Memory B cell (primary cell): ENCODE measurements around the gene ARHGEF40.

Experiments used
- ATAC-seq: fragments of 150-1000 bp; cut with Tn5 transposase; 2 replicates; pipeline ENCODE4 v1.10.0; 2021; ENCODE audit warnings: low read depth, mild to moderate bottlenecking, moderate library complexity
- DNase-seq, 2 donors: peaks; one replicate each; pipeline ENCODE4 v3.0.0; 2022; ENCODE audit warnings: low spot score in 2 of 2
- H3K27ac Mint-ChIP-seq: one replicate; pipeline ENCODE4 v1.8.0; 2022; ENCODE audit warnings: mild to moderate bottlenecking, moderate library complexity, mixed read lengths
- H3K27me3 Mint-ChIP-seq: one replicate; pipeline ENCODE4 v1.8.0; 2022; ENCODE audit warnings: mixed read lengths
- H3K36me3 Mint-ChIP-seq: one replicate; pipeline ENCODE4 v1.8.0; 2022; ENCODE audit warnings: mild to moderate bottlenecking, mixed read lengths
- H3K4me1 Mint-ChIP-seq: one replicate; pipeline ENCODE4 v1.8.0; 2022; ENCODE audit warnings: mixed read lengths
- H3K4me3 Mint-ChIP-seq: one replicate; pipeline ENCODE4 v1.8.0; 2022; ENCODE audit warnings: mild to moderate bottlenecking, moderate library complexity, mixed read lengths
- H3K9me3 Mint-ChIP-seq: one replicate; pipeline ENCODE4 v1.8.0; 2022; ENCODE audit warnings: mixed read lengths

Gene ARHGEF40

GRCh38 chr14:21090194-21090939 lies 20.3 kb downstream of the ARHGEF40 start:
- no peaks in the 10 kb centered on the region for H3K36me3 Mint-ChIP-seq
- ATAC-seq, result no peak
- peak overlapping the region; percentile 86 for H3K27ac Mint-ChIP-seq

GRCh38 chr14:21090940-21091663 lies 21.0 kb downstream of the ARHGEF40 start:
- Mint-ChIP-seq H3K27ac (peak overlapping the region; percentile 40), H3K9me3 (no peaks in the 10 kb centered on the region), H3K4me3 (no peak overlapping the region), H3K27me3 (no peaks in the 10 kb centered on the region), H3K36me3 (no peaks in the 10 kb centered on the region), H3K4me1 (peaks cover 15% of the 10 kb centered on the region)
- DNase-seq (no peak), ATAC-seq (no peak)

More at GRCh38 chr14:21090194-21090939, 20.3 kb downstream of the ARHGEF40 start:
- H3K4me3 Mint-ChIP-seq, result no peak overlapping the region
- no peaks in the 10 kb centered on the region for H3K9me3 Mint-ChIP-seq
- peaks cover 15% of the 10 kb centered on the region for H3K4me1 Mint-ChIP-seq
- DNase-seq, result no peak
- H3K27me3 Mint-ChIP-seq, result no peaks in the 10 kb centered on the region

GRCh38 chr14:21091821-21092272 lies 21.7 kb downstream of the ARHGEF40 start:
- H3K9me3 Mint-ChIP-seq, result no peaks in the 10 kb centered on the region
- no peak overlapping the region for H3K4me3 Mint-ChIP-seq
- no peaks in the 10 kb centered on the region for H3K27me3 Mint-ChIP-seq
- H3K4me1 Mint-ChIP-seq, result peaks cover 11% of the 10 kb centered on the region
- DNase-seq, result no peak
- no peak for ATAC-seq
- peak overlapping the region; percentile 40 for H3K27ac Mint-ChIP-seq
- H3K36me3 Mint-ChIP-seq, result no peaks in the 10 kb centered on the region

- H3K36me3 Mint-ChIP-seq, result no peaks in the 10 kb centered on the region
- no peak overlapping the region for H3K27ac Mint-ChIP-seq
- peak; percentile 80 for ATAC-seq
- H3K4me3 Mint-ChIP-seq, result no peak overlapping the region
- DNase-seq, result peak; percentile 96 to 99
- H3K9me3 Mint-ChIP-seq, result no peaks in the 10 kb centered on the region
- no peaks in the 10 kb centered on the region for H3K27me3 Mint-ChIP-seq
- peaks cover 11% of the 10 kb centered on the region for H3K4me1 Mint-ChIP-seq
These were observed 22.3 kb downstream of the ARHGEF40 start for GRCh38 chr14:21092273-21093011.

GRCh38 chr14:21093018-21093417 lies 22.9 kb downstream of the ARHGEF40 start:
- no peak overlapping the region for H3K4me3 Mint-ChIP-seq
- no peaks in the 10 kb centered on the region for H3K9me3 Mint-ChIP-seq
- H3K27ac Mint-ChIP-seq, result no peak overlapping the region
- no peak for DNase-seq
- no peaks in the 10 kb centered on the region for H3K36me3 Mint-ChIP-seq
- H3K27me3 Mint-ChIP-seq, result no peaks in the 10 kb centered on the region
- no peak for ATAC-seq
- peaks cover 8% of the 10 kb centered on the region for H3K4me1 Mint-ChIP-seq

- Mint-ChIP-seq H3K27ac (no peak overlapping the region), H3K36me3 (no peaks in the 10 kb centered on the region), H3K27me3 (peaks cover 2% of the 10 kb centered on the region), H3K4me3 (no peak overlapping the region), H3K4me1 (peaks cover 11% of the 10 kb centered on the region), H3K9me3 (no peaks in the 10 kb centered on the region)
- ATAC-seq (no peak), DNase-seq (no peak)
These were observed 23.9 kb downstream of the ARHGEF40 start for GRCh38 chr14:21093769-21094681.

GRCh38 chr14:21095430-21096205 lies 25.5 kb downstream of the ARHGEF40 start:
- ATAC-seq (no peak), DNase-seq (no peak)
- Mint-ChIP-seq H3K4me1 (peaks cover 11% of the 10 kb centered on the region), H3K27me3 (peaks cover 4% of the 10 kb centered on the region), H3K9me3 (no peaks in the 10 kb centered on the region), H3K27ac (no peak overlapping the region), H3K4me3 (no peak overlapping the region), H3K36me3 (no peaks in the 10 kb centered on the region)

- peaks cover 11% of the 10 kb centered on the region for H3K4me1 Mint-ChIP-seq
- no peak overlapping the region for H3K4me3 Mint-ChIP-seq
- no peaks in the 10 kb centered on the region for H3K9me3 Mint-ChIP-seq
- H3K27me3 Mint-ChIP-seq, result peaks cover 5% of the 10 kb centered on the region
- no peak overlapping the region for H3K27ac Mint-ChIP-seq
- no peaks in the 10 kb centered on the region for H3K36me3 Mint-ChIP-seq
- ATAC-seq, result no peak
- DNase-seq, result no peak
These were observed 26.3 kb downstream of the ARHGEF40 start for GRCh38 chr14:21096438-21096837.

- H3K4me1 Mint-ChIP-seq, result peaks cover 9% of the 10 kb centered on the region
- peak overlapping the region; percentile 82 for H3K4me3 Mint-ChIP-seq
- peaks cover 5% of the 10 kb centered on the region for H3K27me3 Mint-ChIP-seq
- peak overlapping the region; percentile 82 for H3K27ac Mint-ChIP-seq
- ATAC-seq (no peak), DNase-seq (no peak)
- no peaks in the 10 kb centered on the region for H3K9me3 Mint-ChIP-seq
- no peaks in the 10 kb centered on the region for H3K36me3 Mint-ChIP-seq
These were observed 27.0 kb downstream of the ARHGEF40 start for GRCh38 chr14:21096978-21097635.

GRCh38 chr14:21097636-21098075 lies 27.6 kb downstream of the ARHGEF40 start:
- ATAC-seq (peak; percentile 14), DNase-seq (no peak)
- Mint-ChIP-seq H3K36me3 (no peaks in the 10 kb centered on the region), H3K27me3 (peaks cover 5% of the 10 kb centered on the region), H3K9me3 (no peaks in the 10 kb centered on the region), H3K4me3 (peak overlapping the region; percentile 82), H3K27ac (peak overlapping the region; percentile 82), H3K4me1 (peaks cover 5% of the 10 kb centered on the region)

GRCh38 chr14:21098076-21098891 lies 28.2 kb downstream of the ARHGEF40 start, which contains the start of gene ZNF219:
Gene ZNF219 (minus strand): TSS chr14:21098655. CDS start chr14:21093591, 5,064 bp downstream.
- H3K9me3 Mint-ChIP-seq, result no peaks in the 10 kb centered on the region
- H3K4me1 Mint-ChIP-seq, result peaks cover 3% of the 10 kb centered on the region
- H3K27me3 Mint-ChIP-seq, result peaks cover 5% of the 10 kb centered on the region
- peak; percentile 54 for ATAC-seq
- peak within 1 kb of the TSS; percentile 82 for H3K4me3 Mint-ChIP-seq
- no peaks in the 10 kb centered on the region for H3K36me3 Mint-ChIP-seq
- no peak for DNase-seq
- peak within 1 kb of the TSS; percentile 83 for H3K27ac Mint-ChIP-seq
